ENCODE measurements around the gene MORF4L2.

The MORF4L2 gene, protein sequence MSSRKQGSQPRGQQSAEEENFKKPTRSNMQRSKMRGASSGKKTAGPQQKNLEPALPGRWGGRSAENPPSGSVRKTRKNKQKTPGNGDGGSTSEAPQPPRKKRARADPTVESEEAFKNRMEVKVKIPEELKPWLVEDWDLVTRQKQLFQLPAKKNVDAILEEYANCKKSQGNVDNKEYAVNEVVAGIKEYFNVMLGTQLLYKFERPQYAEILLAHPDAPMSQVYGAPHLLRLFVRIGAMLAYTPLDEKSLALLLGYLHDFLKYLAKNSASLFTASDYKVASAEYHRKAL

GRCh38 chrX:103686199-103687072 is at the start of gene MORF4L2:
Gene MORF4L2, minus strand, starts transcription at chrX:103686699. Its CDS starts 9,672 bp downstream, at chrX:103677027.
- DNase-seq: peak; percentile 97

- no peak for DNase-seq
These were observed 47.7 kb upstream of the MORF4L2 start for GRCh38 chrX:103734125-103734760.

DNA sequence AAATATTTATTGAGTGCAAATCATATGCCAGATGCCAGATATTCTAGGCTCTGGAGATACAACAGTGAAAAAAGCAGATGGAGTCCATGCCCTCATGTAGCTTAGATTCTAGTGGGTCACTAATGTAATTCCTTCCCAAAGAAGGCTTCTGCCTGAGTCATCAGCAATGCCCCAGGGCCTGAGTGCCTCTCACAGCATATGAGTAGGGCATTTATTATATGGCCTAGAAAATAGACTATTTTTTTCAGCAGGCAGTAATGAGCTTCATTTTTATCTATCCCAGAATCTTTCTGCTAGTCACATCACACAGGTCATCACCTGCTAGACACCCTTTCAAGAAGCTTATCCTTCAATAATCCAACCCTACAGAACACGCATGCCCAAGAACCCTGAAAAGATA is 46.5 kb upstream of the MORF4L2 start:
- no peak for DNase-seq

DNA sequence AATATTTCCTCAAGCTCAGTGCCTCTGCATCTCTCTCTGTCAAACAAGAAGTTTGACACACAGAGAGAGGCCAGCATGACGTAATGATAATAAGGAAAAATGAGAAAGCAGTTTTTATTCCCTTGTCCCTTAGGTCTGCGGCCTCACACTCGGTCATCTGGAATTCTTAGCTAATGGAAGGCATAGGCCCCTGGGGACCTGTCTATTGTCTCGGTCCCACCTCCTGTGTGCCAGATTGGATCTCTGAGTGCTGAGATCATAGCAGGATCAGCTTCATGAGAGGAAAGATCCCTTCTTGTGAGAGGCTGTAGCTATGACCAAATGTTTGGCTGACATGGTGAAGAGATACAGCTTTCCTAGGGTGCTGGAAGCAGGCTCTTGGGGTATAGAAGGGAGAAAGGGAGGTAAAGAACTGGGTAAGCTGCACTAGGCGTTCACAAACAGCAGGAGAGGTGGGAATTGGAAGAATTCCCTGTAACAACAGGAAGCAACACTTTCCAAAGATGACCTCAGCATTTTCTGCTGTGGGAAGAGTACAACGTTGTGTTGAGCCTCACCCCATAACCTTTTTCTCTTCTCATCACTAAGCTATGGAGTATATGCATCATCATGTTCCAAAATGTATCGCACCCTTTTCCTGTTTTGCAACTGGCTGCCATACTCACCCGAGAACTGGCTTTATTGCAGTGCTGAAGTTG is 44.4 kb upstream of the MORF4L2 start:
- DNase-seq: no peak

DNA sequence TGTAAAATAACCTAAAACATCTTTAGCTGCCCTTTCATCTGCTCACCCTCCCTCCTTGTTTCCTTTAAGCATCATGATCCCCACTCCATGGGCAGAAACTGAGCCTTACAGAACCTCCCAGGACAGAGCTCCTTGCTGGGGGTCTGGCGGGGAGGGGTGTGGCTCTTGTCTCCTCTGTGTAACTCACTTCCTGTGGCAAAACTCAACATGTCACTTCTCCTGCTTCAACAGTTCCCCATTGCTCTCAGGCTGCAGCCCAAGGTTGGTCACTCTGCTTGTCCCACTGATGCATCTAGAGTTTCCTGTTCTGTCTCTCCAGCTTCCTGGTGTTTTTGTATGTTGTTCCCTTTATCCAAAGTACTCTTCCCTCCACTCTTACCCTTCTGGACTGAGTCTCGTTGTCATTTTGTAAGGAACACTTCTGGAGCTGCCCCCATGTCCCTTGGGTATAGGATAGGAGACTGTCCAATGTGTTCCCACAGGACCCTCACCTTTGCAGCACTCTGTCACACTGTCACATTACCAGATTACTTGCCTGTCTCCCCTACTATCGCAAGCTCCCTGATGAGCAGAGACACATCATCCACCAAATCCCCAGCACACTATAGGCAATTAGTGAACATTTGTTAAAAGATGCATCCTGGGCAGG is 43.8 kb upstream of the MORF4L2 start:
- DNase-seq: peak; percentile 48

DNA sequence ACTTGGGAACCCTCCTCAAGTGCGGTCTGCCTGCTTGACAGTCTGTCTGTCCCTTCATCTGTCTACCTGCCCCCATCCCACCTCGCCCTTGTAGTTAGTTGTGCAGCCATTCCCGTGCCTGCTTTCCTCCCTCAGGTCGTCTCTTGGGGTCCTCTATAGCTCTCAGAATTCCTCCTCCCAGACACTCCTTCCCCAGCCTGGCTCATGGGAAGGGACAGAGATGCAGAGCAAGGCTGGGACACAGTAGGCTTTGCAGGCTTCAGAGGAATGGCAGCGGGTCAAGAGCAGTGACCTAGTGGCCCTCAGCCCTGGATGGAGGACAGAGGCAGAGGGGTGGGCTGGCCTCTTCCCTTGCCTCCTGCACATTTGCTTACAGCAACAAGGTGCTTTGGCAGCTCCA is 42.5 kb upstream of the MORF4L2 start:
- DNase-seq: no peak

DNA sequence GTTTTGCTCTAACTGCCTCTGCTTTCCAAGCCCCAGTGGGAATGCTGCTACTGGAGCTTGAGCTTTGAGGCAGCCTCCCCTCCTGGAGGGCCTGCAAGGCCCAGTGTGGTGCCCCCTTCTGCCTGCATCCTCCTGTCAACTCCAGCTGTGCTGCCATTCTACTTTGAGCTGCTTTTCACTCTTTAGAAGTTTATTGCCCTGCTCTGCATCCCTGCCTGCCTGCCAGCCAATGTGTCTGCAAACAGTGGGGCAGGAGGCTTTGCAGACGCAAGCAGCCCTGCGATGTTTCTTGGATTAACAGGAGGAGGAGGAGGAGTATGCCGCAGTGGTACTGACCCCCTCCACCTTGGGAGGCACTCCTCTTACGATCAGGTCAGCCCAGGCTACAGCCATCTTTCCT is 40.6 kb upstream of the MORF4L2 start:
- no peak for DNase-seq

DNA sequence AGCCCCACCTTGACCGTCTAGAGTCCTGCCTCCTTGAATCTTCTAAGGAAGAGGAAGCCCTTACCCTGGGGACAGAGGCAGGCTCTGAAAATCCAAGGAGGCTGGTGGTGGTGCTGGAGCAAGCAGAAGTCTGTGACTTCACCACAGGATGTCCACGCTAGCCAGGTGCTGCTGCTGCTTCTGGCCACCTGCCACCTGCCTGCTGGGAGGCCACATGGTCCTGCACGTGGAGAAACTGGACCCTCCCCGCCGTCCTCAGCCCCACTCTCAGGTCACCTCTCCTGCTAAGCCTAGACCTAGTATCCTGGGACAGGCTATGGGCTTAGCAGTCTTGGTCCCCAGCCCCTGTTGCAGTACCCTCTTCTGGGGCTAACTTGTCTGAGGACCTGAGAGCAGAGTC is 40.0 kb upstream of the MORF4L2 start:
- DNase-seq: no peak

- DNase-seq: no peak
These were observed 36.0 kb upstream of the MORF4L2 start for GRCh38 chrX:103722505-103722904.

DNA sequence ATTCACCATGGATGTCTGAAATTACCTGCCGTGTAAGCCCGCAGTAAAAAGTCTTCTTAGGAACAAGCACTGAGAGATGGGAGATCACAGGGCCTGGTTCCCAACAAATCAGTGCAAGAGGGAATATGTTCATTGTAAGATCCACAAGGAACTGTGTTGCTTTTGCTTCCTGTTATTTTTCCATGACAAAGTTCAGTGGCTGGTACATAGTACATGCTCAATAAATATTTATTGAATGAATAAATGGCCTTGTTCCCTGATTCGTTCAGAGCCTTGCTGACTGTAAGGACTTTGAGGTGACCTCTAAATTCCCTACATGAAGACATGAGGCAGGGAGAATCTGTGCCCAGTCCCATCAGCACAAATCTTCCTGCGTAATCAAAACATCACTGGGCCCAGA is 31.6 kb upstream of the MORF4L2 start:
- no peak for DNase-seq

DNA sequence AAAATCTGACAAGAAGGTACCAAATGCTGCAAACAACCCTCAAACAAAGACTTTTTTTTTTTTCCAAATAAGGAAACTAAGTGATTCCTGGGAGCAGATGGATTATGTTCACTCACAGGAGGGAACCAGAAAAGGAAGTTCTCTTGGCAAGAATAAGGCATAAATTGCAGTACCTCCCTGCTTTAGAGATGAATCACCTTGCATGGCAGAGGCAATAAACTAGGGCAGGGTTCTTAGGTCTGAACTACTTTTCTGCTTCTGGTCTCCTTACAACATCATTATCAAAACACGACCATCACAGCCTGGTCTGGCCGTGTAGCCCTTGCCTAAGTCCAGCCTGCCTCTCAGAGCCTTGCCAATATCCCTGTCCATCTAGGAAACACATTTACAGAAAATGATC is 30.5 kb upstream of the MORF4L2 start:
- no peak for DNase-seq

DNA sequence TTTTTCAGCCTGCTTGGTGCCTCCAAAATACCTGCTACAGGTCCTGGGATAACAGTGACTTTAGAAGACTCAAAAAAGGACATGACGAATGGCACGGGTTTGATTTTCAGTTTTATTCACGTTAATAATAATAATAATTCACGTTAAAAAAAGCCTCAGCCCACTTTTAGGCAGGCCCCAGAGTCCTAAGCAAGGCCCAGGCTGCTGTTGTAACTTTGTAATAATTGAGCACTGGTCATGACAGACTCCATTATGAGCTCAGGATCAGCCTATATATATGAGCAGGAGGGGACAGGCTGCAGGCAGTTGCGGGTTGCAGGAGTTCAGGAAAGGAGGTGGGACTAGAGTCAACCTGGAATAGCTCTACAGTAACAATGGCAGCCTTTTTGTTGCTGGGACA is 24.1 kb upstream of the MORF4L2 start, which contains the start of gene TMEM31:
TMEM31 (plus strand) TSS at position 301 of the 400 bp plus-strand sequence. CDS start 1,350 bp downstream, outside the sequence.
- no peak for DNase-seq

DNA sequence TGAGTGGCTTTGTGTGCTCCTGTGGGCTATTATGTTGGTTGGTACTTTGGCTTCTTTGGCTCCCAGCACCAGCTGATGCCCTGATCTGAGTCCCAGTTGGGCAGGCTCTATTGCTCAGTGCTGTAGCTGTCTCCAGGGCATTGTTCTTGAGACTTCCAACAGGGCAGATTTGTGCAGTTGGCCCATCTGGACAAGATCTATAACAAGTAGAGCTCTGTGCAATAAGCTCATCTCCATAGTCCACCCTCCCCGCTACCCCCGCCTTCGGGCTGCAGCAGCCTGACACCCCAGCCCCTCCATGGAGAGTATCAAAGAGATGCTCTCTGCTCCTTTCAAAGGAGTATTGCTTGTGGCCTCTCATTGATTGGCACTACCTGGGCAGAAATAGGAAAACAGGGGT is 18.4 kb upstream of the MORF4L2 start:
- DNase-seq: no peak

DNA sequence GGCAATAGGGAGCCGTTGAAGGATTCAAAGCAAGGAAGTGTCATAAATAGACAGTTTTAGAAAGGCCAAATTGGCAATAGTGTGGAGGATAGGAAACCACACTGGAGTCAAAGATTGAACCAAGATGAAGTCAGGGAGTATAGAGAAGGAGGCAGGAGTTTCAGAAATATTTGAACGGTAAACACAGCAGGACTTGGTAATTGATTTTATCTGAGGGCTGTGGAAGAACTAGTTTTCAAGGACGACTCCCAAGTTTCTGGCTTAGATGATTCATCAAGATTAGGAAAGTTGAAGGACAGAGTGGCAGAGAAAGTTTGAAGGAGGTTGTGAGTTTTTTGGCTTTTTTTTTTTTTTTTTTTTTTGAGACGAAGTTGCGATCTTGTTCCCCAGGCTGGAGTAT is 12.7 kb upstream of the MORF4L2 start:
- DNase-seq: no peak

- no peak for DNase-seq
These were observed 11.2 kb upstream of the MORF4L2 start for GRCh38 chrX:103697687-103698086.

DNA sequence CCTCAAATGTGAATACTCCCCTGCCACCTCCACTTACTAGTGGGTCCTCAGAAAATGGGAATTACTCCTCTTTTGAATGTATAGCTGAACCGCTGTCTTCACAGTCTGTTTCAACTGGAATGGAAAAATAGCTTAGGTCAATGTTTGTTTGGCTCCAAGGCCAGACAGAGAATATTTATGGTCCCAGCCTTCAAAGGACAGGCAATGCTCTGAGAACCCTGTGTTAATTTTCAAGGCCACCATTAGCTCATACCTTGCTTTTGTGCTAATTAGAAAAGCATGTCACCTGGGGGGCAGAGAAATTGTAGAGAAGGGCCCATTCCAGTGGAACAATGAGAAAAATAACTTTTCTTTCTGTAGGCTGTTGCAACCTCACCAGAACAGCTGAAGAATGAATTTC is 4.6 kb upstream of the MORF4L2 start:
- no peak for DNase-seq

DNA sequence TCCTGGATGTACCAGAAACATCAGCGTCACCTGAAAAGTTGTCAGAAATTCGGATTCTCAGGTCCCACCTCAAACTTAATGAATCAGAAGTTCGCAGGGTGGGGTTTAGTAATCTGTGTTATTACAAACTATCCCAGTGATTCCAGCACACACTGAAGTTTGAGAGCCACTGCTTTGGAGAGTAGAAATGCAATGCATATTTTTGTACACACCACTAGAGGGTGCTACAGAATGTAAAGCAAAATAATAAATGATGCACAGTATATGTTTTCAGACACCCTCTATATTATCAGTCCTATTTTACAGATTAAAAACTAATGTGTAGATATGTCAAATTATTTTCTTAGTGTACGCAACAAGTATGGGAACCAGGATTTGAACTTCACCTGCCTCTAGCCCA is 2.4 kb upstream of the MORF4L2 start:
- peak; percentile 72 for DNase-seq

GRCh38 chrX:103687696-103688201 is 1.2 kb upstream of the MORF4L2 start:
- DNase-seq: peak; percentile 78

DNA sequence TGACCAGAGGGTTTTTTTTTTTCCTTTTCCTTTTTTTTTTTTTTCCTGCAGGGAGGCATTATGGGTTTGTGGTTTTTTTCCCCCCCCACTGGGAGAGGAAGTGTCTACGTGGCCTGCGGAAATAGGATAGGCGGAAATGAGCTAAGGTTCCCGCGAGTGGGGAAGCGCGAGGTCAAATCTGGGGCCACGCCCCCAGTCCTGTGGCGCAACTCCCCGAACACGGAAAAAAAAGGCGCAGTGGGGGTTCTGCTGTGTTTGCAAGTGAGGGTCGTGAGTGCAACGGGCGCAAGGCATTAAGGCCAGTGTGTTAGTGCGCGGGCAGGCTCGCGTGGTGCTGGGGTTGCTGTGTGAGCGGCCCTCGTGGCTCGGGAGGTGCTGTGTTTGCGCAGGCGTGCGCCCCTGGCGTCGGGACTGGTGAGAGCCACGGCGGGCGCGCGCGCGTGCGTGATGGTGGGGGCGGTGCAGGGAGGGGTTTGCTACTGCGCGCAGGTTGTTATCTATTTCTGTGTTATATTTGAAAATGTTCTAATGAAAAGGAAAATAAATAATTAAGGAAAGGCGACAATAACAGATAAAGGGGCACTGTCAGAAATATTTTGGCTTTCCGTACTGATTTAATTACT is 685 bp upstream of the MORF4L2 start:
- peak; percentile 88 for DNase-seq

- DNase-seq: peak; percentile 41
These were observed 1.1 kb downstream of the MORF4L2 start for GRCh38 chrX:103685396-103685795.

GRCh38 chrX:103681443-103681842 is 5.1 kb downstream of the MORF4L2 start:
- DNase-seq: no peak
